HepG2 (cell line): ENCODE measurements around the gene ZCCHC24. TPM values are rescaled to one million over a fixed set of nuclear protein-coding genes. Genes with fewer than 3 reads are reported as not detected.

Experiments
- AGO2 ChIP-seq: fragments of 200-400 bp; formaldehyde crosslinking; optimal IDR thresholded peaks from 2 replicates; pipeline ENCODE3; 2017; ENCODE audit warnings: mild to moderate bottlenecking, low read depth, low read length, moderate library complexity
- EZH2 ChIP-seq: conservative IDR thresholded peaks from 2 replicates; pipeline ENCODE4 v1.6.1; 2012; ENCODE audit warnings: mild to moderate bottlenecking, low read depth, low read length, moderate library complexity
- FOXC1 ChIP-seq: sonication (generic); formaldehyde crosslinking; IDR thresholded peaks from 2 replicates; pipeline ENCODE4 v1.8.0; 2022; ENCODE audit warnings: mild to moderate bottlenecking, missing genetic modification reagents, borderline replicate concordance
- HOXA3 ChIP-seq: sonication (generic); formaldehyde crosslinking; IDR thresholded peaks from 2 replicates; pipeline ENCODE4 v1.5.0; 2020; ENCODE audit warnings: missing genetic modification reagents
- SOX6 ChIP-seq, 2 experiments: fragments of 450-650 bp in 1 of 2; sonication (generic) in 1 of 2; formaldehyde crosslinking in 1 of 2; IDR thresholded peaks; 2 replicates each; pipeline versions ENCODE4 v1.4.0 to v1.6.1; 2017 to 2020; ENCODE audit warnings: antibody characterized with exemption in 1 of 2, mild to moderate bottlenecking in 1 of 2, missing genetic modification reagents in 1 of 2
- SRSF1 ChIP-seq: fragments of 200-400 bp; formaldehyde crosslinking; optimal IDR thresholded peaks from 2 replicates; pipeline ENCODE3; 2017; ENCODE audit warnings: mild to moderate bottlenecking, low read depth, low read length, moderate library complexity
- YY1 ChIP-seq: IDR thresholded peaks from 2 replicates; pipeline ENCODE4 v1.6.1; 2011; ENCODE audit warnings: low read length, low read depth, moderate library complexity, mild to moderate bottlenecking; ENCODE audit not compliant: insufficient read depth, insufficient replicate concordance
- ZNF329 ChIP-seq: sonication (generic); formaldehyde crosslinking; IDR thresholded peaks from 2 replicates; pipeline ENCODE4 v1.9.0; 2021; ENCODE audit warnings: low read depth, mild to moderate bottlenecking, missing genetic modification reagents
- ZNF501 ChIP-seq: sonication (generic); formaldehyde crosslinking; IDR thresholded peaks from 2 replicates; pipeline ENCODE4 v1.5.1; 2020; ENCODE audit warnings: mild to moderate bottlenecking, moderate library complexity, missing genetic modification reagents
- ZNF570 ChIP-seq: sonication (generic); formaldehyde crosslinking; IDR thresholded peaks from 2 replicates; pipeline ENCODE4 v1.4.0; 2020; ENCODE audit warnings: mild to moderate bottlenecking, missing genetic modification reagents, borderline replicate concordance
- ZNF614 ChIP-seq: IDR thresholded peaks from 2 replicates; pipeline ENCODE4 v1.6.1; 2018; ENCODE audit warnings: missing biosample characterization, missing genetic modification reagents, inconsistent platforms, borderline replicate concordance
- ZNF83 ChIP-seq: sonication (generic); formaldehyde crosslinking; IDR thresholded peaks from 2 replicates; pipeline ENCODE4 v1.4.0; 2020; ENCODE audit warnings: missing genetic modification reagents, mild to moderate bottlenecking, borderline replicate concordance
- polyA plus RNA-seq, 8 experiments: library from polyadenylated mRNA; depleted of rRNA in 3 of 8; stranded (reverse) in 7 of 8; unstranded in 1 of 8; fragments of >200 nt; fragmentation: Illumina TruSeq in 4 of 8; extraction: Trizol in 4 of 8; gene quantifications; 2 replicates each; pipeline versions ENCODE4 v1.2.1 to v1.2.3, GENCODE V29; 2011 to 2016; ENCODE audit warnings: low read depth in 4 of 8, missing spikeins in 1 of 8, mixed read lengths in 1 of 8; ENCODE audit not compliant: insufficient read depth in 1 of 8
- total RNA-seq, 5 experiments: library from RNA; depleted of rRNA; stranded (reverse); fragments of >200 nt; fragmentation: Illumina TruSeq; extraction: Trizol; gene quantifications; 2 replicates each; pipeline ENCODE4 v1.2.3, GENCODE V29; 2016; ENCODE audit warnings: low read depth in 1 of 5
- TF ChIP-seq, protein P1 (sequence below): sonication (generic); formaldehyde crosslinking; IDR thresholded peaks from 2 replicates; pipeline ENCODE4 v1.4.0; 2020; ENCODE audit warnings: missing genetic modification reagents, borderline replicate concordance
- TF ChIP-seq, protein P2 (sequence below): sonication (generic); formaldehyde crosslinking; IDR thresholded peaks from 2 replicates; pipeline ENCODE4 v1.4.0; 2020; ENCODE audit warnings: mild to moderate bottlenecking, missing genetic modification reagents
- TF ChIP-seq, protein P3 (sequence below): IDR thresholded peaks from 2 replicates; pipeline ENCODE4 v1.6.1; 2016
- TF ChIP-seq, protein P4 (sequence below): sonication (generic); formaldehyde crosslinking; IDR thresholded peaks from 2 replicates; pipeline ENCODE4 v1.4.0; 2020; ENCODE audit warnings: missing genetic modification reagents; ENCODE audit errors: not compliant biosample characterization
- TF ChIP-seq, protein P5 (sequence below): sonication (generic); formaldehyde crosslinking; IDR thresholded peaks from 2 replicates; pipeline ENCODE4 v1.8.0; 2022; ENCODE audit warnings: missing genetic modification reagents, mild to moderate bottlenecking, borderline replicate concordance
- TF ChIP-seq, protein P6 (sequence below): sonication (generic); formaldehyde crosslinking; IDR thresholded peaks from 2 replicates; pipeline ENCODE4 v1.4.0; 2020; ENCODE audit warnings: missing genetic modification reagents, borderline replicate concordance

The ZCCHC24 gene
- total and polyA plus RNA-seq, 2 of the 13 experiments (the other 11 are each of a cell fraction or from before 2014, with no cell fraction given), result 3.1 to 7.9 TPM

DNA sequence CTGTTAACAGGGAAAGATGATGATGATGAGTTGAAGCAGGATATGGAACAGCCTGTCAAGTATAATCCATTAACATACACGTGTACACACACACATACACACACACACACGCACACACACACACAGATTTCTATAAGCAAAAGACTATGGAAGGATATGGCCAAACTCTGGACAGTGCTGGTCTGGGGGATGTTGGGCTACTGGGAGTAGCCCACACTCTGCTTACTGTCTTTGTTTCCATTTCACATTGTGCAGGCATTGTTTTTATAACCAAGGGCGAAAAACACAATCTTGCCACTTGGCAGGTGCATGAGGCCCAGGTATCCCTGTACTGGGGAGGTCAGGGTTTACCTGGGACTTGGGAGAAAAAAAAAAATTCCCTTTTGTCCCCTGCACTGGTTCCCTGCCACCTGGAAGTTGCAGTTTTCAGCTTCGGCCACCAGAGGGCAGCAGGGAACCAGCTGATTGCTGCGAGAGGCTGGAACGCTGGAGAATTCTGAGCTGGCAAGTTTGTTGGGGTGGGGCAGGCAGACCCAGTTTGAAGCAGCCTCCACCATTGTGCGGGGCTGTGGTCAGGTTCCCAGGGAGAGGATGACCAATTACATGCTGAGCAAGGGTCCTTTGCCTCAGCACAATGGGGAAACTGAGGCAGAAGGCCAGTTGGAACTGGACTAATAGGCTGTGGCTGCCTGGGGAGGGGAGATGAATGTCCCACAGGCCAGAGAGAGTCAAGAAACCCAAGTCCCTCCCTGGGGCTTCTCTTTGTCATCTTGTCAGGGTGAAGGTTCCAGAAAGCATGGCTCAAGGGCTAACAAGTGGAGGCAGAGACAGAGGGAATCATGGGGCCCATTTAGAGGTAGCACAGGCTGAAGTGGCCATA is 70.9 kb downstream of the ZCCHC24 start (continued):
- TF ChIP-seq, protein P1, sequence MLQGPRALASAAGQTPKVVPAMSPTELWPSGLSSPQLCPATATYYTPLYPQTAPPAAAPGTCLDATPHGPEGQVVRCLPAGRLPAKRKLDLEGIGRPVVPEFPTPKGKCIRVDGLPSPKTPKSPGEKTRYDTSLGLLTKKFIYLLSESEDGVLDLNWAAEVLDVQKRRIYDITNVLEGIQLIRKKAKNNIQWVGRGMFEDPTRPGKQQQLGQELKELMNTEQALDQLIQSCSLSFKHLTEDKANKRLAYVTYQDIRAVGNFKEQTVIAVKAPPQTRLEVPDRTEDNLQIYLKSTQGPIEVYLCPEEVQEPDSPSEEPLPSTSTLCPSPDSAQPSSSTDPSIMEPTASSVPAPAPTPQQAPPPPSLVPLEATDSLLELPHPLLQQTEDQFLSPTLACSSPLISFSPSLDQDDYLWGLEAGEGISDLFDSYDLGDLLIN (CRISPR knock-in tag), result no peak
- TF ChIP-seq, protein P2, sequence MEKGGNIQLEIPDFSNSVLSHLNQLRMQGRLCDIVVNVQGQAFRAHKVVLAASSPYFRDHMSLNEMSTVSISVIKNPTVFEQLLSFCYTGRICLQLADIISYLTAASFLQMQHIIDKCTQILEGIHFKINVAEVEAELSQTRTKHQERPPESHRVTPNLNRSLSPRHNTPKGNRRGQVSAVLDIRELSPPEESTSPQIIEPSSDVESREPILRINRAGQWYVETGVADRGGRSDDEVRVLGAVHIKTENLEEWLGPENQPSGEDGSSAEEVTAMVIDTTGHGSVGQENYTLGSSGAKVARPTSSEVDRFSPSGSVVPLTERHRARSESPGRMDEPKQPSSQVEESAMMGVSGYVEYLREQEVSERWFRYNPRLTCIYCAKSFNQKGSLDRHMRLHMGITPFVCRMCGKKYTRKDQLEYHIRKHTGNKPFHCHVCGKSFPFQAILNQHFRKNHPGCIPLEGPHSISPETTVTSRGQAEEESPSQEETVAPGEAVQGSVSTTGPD (CRISPR knock-in tag), result no peak
- TF ChIP-seq, protein P3, sequence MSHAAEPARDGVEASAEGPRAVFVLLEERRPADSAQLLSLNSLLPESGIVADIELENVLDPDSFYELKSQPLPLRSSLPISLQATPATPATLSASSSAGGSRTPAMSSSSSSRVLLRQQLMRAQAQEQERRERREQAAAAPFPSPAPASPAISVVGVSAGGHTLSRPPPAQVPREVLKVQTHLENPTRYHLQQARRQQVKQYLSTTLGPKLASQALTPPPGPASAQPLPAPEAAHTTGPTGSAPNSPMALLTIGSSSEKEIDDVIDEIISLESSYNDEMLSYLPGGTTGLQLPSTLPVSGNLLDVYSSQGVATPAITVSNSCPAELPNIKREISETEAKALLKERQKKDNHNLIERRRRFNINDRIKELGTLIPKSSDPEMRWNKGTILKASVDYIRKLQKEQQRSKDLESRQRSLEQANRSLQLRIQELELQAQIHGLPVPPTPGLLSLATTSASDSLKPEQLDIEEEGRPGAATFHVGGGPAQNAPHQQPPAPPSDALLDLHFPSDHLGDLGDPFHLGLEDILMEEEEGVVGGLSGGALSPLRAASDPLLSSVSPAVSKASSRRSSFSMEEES (CRISPR knock-in tag), result no peak
- TF ChIP-seq FOXC1 (CRISPR knock-in tag), result no peak
- peak; percentile 66 for TF ChIP-seq ZNF501 (CRISPR knock-in tag)
- no peak for TF ChIP-seq EZH2
- TF ChIP-seq YY1, result peak; percentile 35
- TF ChIP-seq, protein P4, sequence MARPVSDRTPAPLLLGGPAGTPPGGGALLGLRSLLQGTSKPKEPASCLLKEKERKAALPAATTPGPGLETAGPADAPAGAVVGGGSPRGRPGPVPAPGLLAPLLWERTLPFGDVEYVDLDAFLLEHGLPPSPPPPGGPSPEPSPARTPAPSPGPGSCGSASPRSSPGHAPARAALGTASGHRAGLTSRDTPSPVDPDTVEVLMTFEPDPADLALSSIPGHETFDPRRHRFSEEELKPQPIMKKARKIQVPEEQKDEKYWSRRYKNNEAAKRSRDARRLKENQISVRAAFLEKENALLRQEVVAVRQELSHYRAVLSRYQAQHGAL, result no peak
- peak; percentile 24; the same call in 1 of the 2 replicates for TF ChIP-seq HOXA3
- TF ChIP-seq SOX6 (IDR thresholded peaks at IDR 0.05), result no peak
- peak; percentile 38 for TF ChIP-seq SOX6 (CRISPR knock-in tag; IDR thresholded peaks at IDR 0.05)
- no peak for TF ChIP-seq SRSF1
- TF ChIP-seq AGO2, result no peak
- TF ChIP-seq ZNF570 (CRISPR knock-in tag), result no peak
- TF ChIP-seq, protein P5, sequence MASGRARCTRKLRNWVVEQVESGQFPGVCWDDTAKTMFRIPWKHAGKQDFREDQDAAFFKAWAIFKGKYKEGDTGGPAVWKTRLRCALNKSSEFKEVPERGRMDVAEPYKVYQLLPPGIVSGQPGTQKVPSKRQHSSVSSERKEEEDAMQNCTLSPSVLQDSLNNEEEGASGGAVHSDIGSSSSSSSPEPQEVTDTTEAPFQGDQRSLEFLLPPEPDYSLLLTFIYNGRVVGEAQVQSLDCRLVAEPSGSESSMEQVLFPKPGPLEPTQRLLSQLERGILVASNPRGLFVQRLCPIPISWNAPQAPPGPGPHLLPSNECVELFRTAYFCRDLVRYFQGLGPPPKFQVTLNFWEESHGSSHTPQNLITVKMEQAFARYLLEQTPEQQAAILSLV (CRISPR knock-in tag), result no peak
- TF ChIP-seq, protein P6, sequence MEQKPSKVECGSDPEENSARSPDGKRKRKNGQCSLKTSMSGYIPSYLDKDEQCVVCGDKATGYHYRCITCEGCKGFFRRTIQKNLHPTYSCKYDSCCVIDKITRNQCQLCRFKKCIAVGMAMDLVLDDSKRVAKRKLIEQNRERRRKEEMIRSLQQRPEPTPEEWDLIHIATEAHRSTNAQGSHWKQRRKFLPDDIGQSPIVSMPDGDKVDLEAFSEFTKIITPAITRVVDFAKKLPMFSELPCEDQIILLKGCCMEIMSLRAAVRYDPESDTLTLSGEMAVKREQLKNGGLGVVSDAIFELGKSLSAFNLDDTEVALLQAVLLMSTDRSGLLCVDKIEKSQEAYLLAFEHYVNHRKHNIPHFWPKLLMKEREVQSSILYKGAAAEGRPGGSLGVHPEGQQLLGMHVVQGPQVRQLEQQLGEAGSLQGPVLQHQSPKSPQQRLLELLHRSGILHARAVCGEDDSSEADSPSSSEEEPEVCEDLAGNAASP (CRISPR knock-in tag), result 0 out of 2 replicates have a peak, but pooled peaks have one; percentile 18
- TF ChIP-seq ZNF329, result no peak
- TF ChIP-seq ZNF614 (CRISPR knock-in tag), result no peak
- no peak for TF ChIP-seq ZNF83
